Lung (tissue), 12 donors: Measurements from ENCODE around the gene SIAH1. TPM values are rescaled to one million over a fixed set of nuclear protein-coding genes. Genes with fewer than 3 reads are reported as not detected.

Source experiments
- ATAC-seq: fragments of 200-7000 bp; cut with Tn5 transposase; one replicate; pipeline ENCODE4 v1.9.1; 2020; ENCODE audit warnings: moderate number of reproducible peaks; ENCODE audit not compliant: insufficient read depth, low FRiP score
- DNase-seq, 3 donors: peaks; one replicate each; pipeline ENCODE4 v3.0.0-alpha.2; 2013 to 2017
- H3K27ac ChIP-seq, 2 donors: one replicate each; pipeline ENCODE4 v1.5.1; 2013; ENCODE audit warnings: mild to moderate bottlenecking in 2 of 2, moderate library complexity in 2 of 2, control low read depth in 1 of 2, inconsistent platforms in 1 of 2, low read depth in 1 of 2, low read length in 1 of 2
- H3K27me3 ChIP-seq, 3 donors: one replicate each; pipeline ENCODE4 v1.5.1; 2013; ENCODE audit warnings: low read length in 2 of 3; ENCODE audit not compliant: control insufficient read depth in 3 of 3, insufficient read depth in 3 of 3
- H3K36me3 ChIP-seq, 4 donors: one replicate each; pipeline ENCODE4 v1.5.1; 2013; ENCODE audit warnings: low read length in 4 of 4, mild to moderate bottlenecking in 1 of 4, moderate library complexity in 1 of 4; ENCODE audit not compliant: control insufficient read depth in 4 of 4, insufficient read depth in 4 of 4
- H3K4me1 ChIP-seq, 5 donors: one replicate each; pipeline ENCODE4 v1.5.1; 2013; ENCODE audit warnings: low read length in 5 of 5, mild to moderate bottlenecking in 2 of 5, moderate library complexity in 1 of 5; ENCODE audit not compliant: control insufficient read depth in 5 of 5, insufficient read depth in 5 of 5
- H3K4me3 ChIP-seq: one replicate; pipeline ENCODE4 v1.5.1; 2013; ENCODE audit warnings: mild to moderate bottlenecking, control low read depth, moderate library complexity
- H3K9ac ChIP-seq, 2 donors: one replicate each; pipeline ENCODE4 v1.5.1; 2013; ENCODE audit warnings: low read length in 2 of 2, control low read depth in 1 of 2; ENCODE audit not compliant: insufficient read depth in 1 of 2
- H3K9me3 ChIP-seq, 4 donors: one replicate each; pipeline ENCODE4 v1.5.1; 2013; ENCODE audit warnings: low read length in 3 of 4, mild to moderate bottlenecking in 1 of 4, moderate library complexity in 1 of 4; ENCODE audit not compliant: control insufficient read depth in 4 of 4, insufficient read depth in 3 of 4
- WGBS, 2 donors: extraction: QIAGEN DNeasy Blood & Tissue Kit; methylation state at CpG; one replicate each; pipeline ENCODE4 v1.1.7; 2013; 5-methylcytosine and 5-hydroxymethylcytosine counted together
- polyA plus RNA-seq, 2 donors: library from polyadenylated mRNA; stranded (reverse); fragments of 200-250 nt; gene quantifications; one replicate each; pipeline ENCODE4 v1.2.1, GENCODE V29; 2013
- total RNA-seq, 2 donors: library from RNA; depleted of rRNA in 1 of 2; stranded (reverse); fragments of >200 nt in 1 of 2; gene quantifications; one replicate each; pipeline ENCODE4 v1.2.1, GENCODE V29; 2014 to 2021
- TF ChIP-seq, protein P1 (sequence below): IDR thresholded peaks from 2 replicates; pipeline ENCODE4 v1.5.1; 2012; ENCODE audit warnings: mild to moderate bottlenecking; ENCODE audit errors: control extremely low read depth, extremely low read depth
- donor health status: control.
- donor health status: control.
- donor health status: Bipolar disorder and iron deficiency.
- donor health status: healthy.
- donor health status: DM: yes; HTN: yes; CAD: no.

SIAH1 gene
- total and polyA plus RNA-seq, 4 donors = 15.6 to 53.2 (median 19.2) TPM

DNA sequence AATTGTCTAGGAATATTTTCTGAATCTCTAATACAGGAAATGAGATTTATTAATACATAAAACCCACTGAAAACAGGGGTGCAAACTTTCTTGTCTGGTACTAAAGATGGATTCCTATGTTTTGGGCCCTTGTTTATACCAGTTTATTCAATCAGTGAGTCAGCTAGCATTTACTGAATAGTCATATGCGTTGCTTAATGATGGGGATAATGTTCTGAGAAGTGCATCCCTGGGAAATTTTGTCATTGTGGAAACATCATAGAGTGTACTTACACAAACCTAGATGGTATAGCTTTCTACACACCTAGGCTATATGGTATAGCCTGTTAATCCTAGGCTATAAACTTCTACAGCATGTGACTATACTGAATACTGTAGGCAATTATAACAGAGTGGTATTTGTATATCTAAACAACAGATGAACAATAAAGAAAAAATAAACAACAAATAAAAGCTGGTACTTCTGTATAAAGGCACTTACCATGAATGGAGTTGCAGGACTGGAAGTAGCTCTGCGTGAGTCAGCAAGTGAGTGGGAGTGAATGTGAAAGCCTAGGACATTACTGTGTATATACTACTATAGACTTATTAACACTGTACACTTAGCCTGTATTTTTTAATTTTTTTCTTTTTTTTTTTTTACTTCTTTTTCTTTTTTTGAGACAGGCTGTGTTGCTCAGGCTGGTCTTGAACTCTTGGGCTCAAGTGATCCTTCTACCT is 63.7 kb downstream of the SIAH1 start:
- H3K27ac ChIP-seq = no peak overlapping the region
- no peak for ATAC-seq

DNA sequence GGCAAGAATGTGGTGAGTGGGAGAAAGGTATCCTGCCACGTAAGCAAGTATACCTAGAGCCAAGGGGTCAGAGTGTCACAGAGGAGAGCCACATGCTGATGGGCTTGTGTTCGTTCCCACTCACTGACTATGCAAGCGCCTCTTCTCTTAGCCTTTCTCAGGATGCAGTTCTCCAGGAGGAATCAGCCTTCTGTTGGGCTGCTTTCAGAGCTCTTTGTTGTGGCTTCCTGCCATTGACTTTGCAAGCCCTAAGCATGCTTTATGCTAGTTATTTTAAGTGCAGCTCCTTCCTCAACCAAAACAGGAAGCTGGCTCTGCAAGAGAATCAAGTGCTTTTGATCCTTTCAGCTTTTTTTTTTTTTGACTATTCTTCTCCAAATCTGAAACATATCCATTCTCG is 66.6 kb downstream of the SIAH1 start:
- H3K9me3 ChIP-seq = no peaks in the 10 kb centered on the region
- H3K9ac ChIP-seq = no peak overlapping the region
- WGBS, 2 donors = 16 to 22% methylated on average over 4 of the region's 4 CpGs
- peaks cover 3 to 10% (median 8%) of the 10 kb centered on the region in 4 donors for H3K36me3 ChIP-seq
- peak in 2 of 3 donors; percentile 36 to 63 for DNase-seq
- H3K4me3 ChIP-seq = no peak overlapping the region
- peak; percentile 47 for ATAC-seq
- TF ChIP-seq, protein P1, sequence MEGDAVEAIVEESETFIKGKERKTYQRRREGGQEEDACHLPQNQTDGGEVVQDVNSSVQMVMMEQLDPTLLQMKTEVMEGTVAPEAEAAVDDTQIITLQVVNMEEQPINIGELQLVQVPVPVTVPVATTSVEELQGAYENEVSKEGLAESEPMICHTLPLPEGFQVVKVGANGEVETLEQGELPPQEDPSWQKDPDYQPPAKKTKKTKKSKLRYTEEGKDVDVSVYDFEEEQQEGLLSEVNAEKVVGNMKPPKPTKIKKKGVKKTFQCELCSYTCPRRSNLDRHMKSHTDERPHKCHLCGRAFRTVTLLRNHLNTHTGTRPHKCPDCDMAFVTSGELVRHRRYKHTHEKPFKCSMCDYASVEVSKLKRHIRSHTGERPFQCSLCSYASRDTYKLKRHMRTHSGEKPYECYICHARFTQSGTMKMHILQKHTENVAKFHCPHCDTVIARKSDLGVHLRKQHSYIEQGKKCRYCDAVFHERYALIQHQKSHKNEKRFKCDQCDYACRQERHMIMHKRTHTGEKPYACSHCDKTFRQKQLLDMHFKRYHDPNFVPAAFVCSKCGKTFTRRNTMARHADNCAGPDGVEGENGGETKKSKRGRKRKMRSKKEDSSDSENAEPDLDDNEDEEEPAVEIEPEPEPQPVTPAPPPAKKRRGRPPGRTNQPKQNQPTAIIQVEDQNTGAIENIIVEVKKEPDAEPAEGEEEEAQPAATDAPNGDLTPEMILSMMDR = no peak
- peaks cover 0 to 15% (median 2%) of the 10 kb centered on the region in 5 donors for H3K4me1 ChIP-seq
- H3K27ac ChIP-seq = peak overlapping the region in 1 of 2 donors; percentile 65
- no peaks in the 10 kb centered on the region for H3K27me3 ChIP-seq

More for the DNA sequence above, 63.7 kb downstream of the SIAH1 start:
- Histone ChIP-seq H3K36me3 (peaks cover 3 to 6% (median 5%) of the 10 kb centered on the region in 4 donors), H3K4me1 (peaks cover 0 to 11% (median 7%) of the 10 kb centered on the region in 5 donors), H3K27me3 (no peaks in the 10 kb centered on the region), H3K9me3 (no peaks in the 10 kb centered on the region), H3K9ac (no peak overlapping the region), H3K4me3 (no peak overlapping the region)
- WGBS, 2 donors = 74 to 80% methylated on average over 2 of the region's 2 CpGs
- DNase-seq = no peak
- TF ChIP-seq, protein P1 = no peak

DNA sequence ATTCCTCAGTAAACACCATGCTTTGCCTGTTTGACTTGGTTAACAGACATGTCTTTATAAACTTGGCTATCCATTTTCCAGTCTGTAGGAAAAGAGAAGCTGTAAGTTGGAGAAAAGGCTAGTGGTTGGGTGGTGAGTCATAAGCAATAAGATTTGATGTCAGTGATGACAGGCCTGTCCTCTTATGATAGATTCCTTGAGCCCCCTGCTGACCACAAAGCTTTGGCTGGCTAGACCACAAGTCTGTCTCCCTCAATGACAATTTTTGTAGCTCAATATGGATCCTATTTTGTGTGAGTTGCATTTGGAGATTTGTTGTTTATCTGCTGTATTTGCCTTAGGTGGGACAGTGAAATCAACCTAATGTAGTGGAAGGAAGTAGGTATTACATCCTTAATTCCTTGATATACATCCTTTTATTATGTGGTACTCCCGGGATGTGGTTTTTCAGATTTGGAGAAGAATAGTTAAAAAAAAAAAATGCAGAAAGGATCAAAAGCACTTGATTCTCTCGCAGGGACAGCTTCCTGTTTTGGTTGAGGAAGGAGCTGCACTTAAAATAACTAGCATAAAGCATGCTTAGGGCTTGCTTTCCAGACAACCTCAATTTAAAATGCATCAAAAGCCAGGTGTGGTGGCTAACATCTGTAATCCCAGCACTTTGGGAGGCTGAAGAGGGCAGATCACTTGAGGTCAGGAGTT is 67.4 kb downstream of the SIAH1 start:
- Histone ChIP-seq H3K4me3 (no peak overlapping the region), H3K27me3 (no peaks in the 10 kb centered on the region), H3K9ac (no peak overlapping the region), H3K9me3 (peaks cover 0 to 3% (median under 1%) of the 10 kb centered on the region in 4 donors), H3K4me1 (peaks cover 0 to 15% (median 0%) of the 10 kb centered on the region in 5 donors), H3K36me3 (peaks cover 5 to 15% (median 9%) of the 10 kb centered on the region in 4 donors), H3K27ac (peak overlapping the region in 1 of 2 donors; percentile 1)
- TF ChIP-seq, protein P1 = no peak
- WGBS, 2 donors = 17 to 38% methylated on average over 2 of the region's 2 CpGs
- ATAC-seq (no peak), DNase-seq (no peak)
